ENCODE measurements around the gene CA11. TPM values are rescaled to one million over a fixed set of nuclear protein-coding genes. Genes with fewer than 3 reads are reported as not detected.

Gene CA11
- total RNA-seq, 1 donor from 2014 or later, result not detected

DNA sequence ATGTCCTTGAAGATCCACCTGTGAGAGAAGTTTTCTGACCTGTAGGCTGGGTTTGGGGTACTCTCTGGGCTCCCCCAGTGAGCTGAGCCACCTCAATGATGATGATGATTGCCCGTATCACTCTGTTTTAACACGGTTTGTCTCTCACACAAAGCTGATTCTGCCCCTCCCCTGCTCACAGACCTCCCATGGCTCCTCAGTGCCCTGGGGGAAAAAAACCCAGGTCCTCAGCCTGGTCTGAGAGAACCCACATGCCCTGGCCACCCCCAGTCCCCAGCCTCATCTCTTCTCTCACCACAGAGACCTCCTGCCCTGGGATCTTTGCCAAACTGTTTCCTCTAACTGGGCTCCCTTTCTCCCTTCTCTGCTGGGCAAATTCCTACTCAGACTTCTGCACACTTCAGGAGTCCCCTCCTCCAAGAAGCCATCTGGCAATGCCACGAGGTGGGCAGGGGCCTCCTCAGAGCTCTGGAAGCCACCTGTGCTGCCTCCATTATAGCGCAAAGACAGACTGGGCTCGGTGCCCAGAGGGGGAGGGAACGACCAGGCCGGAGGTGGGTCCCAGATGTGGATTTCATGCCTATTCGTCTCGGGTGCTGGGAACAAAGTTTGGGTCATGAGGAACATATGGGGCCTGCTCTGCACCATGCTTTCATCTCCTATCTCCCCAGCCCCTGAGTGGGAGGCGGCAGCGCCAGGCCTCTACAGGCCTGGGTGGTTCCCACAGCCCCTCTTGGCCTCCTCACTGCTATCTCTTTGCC lies 8.5 kb upstream of the CA11 start:
- Histone ChIP-seq H3K4me3 (no peak overlapping the region), H3K27me3 (no peaks in the 10 kb centered on the region), H3K9me3 (no peaks in the 10 kb centered on the region), H3K4me1 (no peaks in the 10 kb centered on the region), H3K36me3 (no peaks in the 10 kb centered on the region), H3K27ac (no peak overlapping the region)
- DNase-seq (ENCODE audit: low spot score in 2 of 2), result no peak
- intact Hi-C loops (cut with DNase I), result no loop called here
- TF ChIP-seq, protein P1, sequence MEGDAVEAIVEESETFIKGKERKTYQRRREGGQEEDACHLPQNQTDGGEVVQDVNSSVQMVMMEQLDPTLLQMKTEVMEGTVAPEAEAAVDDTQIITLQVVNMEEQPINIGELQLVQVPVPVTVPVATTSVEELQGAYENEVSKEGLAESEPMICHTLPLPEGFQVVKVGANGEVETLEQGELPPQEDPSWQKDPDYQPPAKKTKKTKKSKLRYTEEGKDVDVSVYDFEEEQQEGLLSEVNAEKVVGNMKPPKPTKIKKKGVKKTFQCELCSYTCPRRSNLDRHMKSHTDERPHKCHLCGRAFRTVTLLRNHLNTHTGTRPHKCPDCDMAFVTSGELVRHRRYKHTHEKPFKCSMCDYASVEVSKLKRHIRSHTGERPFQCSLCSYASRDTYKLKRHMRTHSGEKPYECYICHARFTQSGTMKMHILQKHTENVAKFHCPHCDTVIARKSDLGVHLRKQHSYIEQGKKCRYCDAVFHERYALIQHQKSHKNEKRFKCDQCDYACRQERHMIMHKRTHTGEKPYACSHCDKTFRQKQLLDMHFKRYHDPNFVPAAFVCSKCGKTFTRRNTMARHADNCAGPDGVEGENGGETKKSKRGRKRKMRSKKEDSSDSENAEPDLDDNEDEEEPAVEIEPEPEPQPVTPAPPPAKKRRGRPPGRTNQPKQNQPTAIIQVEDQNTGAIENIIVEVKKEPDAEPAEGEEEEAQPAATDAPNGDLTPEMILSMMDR (IDR thresholded peaks at IDR 0.05), result no peak

DNA sequence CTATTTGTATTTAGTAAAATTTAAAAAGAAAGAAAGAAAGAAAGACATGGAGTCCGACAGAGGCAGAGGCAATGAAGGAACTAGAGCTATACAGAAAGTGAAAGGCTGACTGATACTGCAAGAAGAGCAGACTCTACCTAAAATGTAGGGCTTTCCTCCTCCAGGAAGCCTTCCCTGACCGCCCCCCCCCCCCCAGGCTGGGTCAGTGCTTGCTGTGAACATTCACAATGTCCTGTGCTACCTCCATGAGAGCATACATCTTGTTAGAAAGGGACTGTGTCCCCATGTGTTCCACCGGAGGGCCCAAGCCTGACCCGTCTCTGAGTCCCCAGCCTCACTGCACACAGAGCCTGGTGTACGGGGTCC lies 5.7 kb upstream of the CA11 start:
- Histone ChIP-seq H3K27ac (no peak overlapping the region), H3K4me3 (no peak overlapping the region), H3K4me1 (no peaks in the 10 kb centered on the region), H3K9me3 (no peaks in the 10 kb centered on the region), H3K27me3 (no peaks in the 10 kb centered on the region), H3K36me3 (no peaks in the 10 kb centered on the region)
- no peak for DNase-seq (ENCODE audit: low spot score in 2 of 2)
- intact Hi-C loops (cut with DNase I), result no loop called here
- TF ChIP-seq, protein P1 (IDR thresholded peaks at IDR 0.05), result no peak

DNA sequence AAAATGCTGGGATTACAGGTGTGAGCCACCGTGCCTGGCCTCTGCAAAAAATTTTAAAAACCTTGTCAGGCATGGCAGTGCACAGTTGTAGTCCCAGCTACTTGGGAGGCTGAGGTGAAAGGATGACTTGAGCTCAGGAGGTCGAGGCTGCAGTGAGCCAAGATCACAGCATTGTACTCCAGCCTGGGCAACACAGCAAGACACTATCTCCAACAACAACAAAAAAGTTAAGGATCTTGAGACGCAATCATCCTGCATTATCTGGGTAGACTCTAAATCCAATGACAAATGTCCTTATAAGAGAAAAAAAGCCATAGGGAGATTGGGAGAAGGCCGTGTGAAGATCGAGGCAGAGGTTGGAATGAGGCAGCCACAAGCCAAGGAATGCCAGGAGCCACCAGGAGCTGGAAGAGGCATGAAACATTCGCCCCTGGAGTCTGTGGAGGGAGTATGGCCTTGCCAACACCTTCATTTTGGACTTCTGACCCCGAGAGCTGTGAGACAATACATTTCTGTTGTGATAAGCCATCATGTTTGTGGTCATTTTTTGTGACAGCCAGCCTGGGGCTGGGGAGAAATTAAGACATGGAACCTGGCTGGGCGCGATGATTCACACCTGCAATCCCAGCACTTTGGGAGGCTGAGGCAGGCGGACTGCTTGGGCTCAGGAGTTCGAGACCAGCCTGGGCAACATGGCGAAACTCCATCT lies 5.1 kb upstream of the CA11 start:
- no peak overlapping the region for H3K27ac ChIP-seq
- H3K4me3 ChIP-seq, result no peak overlapping the region
- H3K4me1 ChIP-seq, result peaks cover 0 to 4% of the 10 kb centered on the region in 2 donors
- TF ChIP-seq, protein P1 (IDR thresholded peaks at IDR 0.05), result no peak
- intact Hi-C loops (cut with DNase I), result no loop called here
- H3K27me3 ChIP-seq, result no peaks in the 10 kb centered on the region
- DNase-seq (ENCODE audit: low spot score in 2 of 2), result no peak
- H3K36me3 ChIP-seq, result no peaks in the 10 kb centered on the region
- H3K9me3 ChIP-seq, result no peaks in the 10 kb centered on the region

DNA sequence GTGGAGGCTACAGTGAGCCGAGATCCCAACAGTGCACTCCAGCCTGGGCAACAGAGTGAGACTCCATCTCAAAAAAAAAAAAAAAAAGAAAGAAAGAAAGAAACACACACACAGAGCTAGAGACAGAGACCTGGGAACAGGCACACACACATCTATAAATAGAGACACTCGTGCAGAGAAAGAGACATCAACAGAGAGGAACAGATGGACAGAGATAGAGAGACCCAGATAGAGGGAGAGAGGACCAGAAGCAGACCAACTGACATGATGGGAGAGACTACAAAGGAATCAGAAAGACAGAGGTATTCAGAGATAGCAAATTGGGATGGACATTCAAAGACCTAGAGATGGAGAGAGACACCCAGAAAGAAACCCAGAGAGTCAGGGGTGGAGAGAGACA lies 2.1 kb upstream of the CA11 start:
- no peak for DNase-seq (ENCODE audit: low spot score in 2 of 2)
- Histone ChIP-seq H3K9me3 (no peaks in the 10 kb centered on the region), H3K27me3 (no peaks in the 10 kb centered on the region), H3K27ac (no peak overlapping the region), H3K4me3 (no peak overlapping the region), H3K36me3 (no peaks in the 10 kb centered on the region), H3K4me1 (peaks cover 0 to 21% of the 10 kb centered on the region in 2 donors)
- intact Hi-C loops (cut with DNase I), result loop anchor here (5.0 to 10.0 kb wide), 2 partner anchors 89 to 137 kb away; no protein-coding TSS in a partner anchor
- TF ChIP-seq, protein P1 (IDR thresholded peaks at IDR 0.05), result no peak

DNA sequence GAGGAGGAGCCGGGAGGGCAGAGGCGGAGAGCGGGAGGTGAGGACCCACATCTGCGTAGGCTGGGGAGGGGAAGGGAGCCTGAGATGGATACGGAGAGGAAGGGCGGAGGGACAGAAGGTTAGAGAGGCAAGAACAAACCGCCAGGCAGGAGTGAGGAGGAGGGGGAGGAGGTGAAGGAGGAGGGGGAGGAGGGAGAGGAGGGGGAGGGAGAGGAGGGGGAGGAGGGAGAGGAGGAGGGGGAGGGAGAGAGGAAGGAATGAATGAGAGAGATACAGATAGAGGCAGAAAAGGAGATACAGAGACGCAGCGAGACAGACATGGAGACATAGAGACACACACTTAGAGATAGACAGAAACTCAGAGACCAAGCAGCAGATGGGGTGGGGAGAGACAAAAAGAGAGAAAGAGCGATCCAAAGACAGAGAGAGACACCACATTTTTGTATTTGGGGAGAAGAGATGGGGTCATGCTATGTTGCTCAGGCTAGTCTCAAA lies 782 bp upstream of the CA11 start:
- Histone ChIP-seq H3K4me1 (peaks cover 0 to 21% of the 10 kb centered on the region in 2 donors), H3K27me3 (no peaks in the 10 kb centered on the region), H3K9me3 (no peaks in the 10 kb centered on the region), H3K4me3 (peak overlapping the region; percentile 55 to 76), H3K27ac (peak overlapping the region; percentile 82 to 95), H3K36me3 (no peaks in the 10 kb centered on the region)
- DNase-seq (ENCODE audit: low spot score in 2 of 2), result no peak
- TF ChIP-seq, protein P1 (IDR thresholded peaks at IDR 0.05), result no peak
- intact Hi-C loops (cut with DNase I), result loop anchor here (1.0 to 10.0 kb wide), 5 partner anchors 29 to 190 kb away; partner anchors contain the start of gene HSD17B14
